GM23248 (cell line): Measurements from ENCODE around the gene RRAGC.

Source experiments
- EZH2 ChIP-seq: fragments of 200-600 bp; sonication (generic); IDR thresholded peaks from 2 replicates; pipeline ENCODE4 v1.6.1; 2018; ENCODE audit warnings: antibody characterized with exemption, mild to moderate bottlenecking; ENCODE audit not compliant: insufficient read depth, poor library complexity, severe bottlenecking
- EZH2phosphoT487 ChIP-seq: fragments of 200-600 bp; sonication (generic); IDR thresholded peaks from 2 replicates; pipeline ENCODE4 v1.6.1; 2018; ENCODE audit warnings: antibody characterized with exemption, moderate library complexity, mild to moderate bottlenecking, low read depth; ENCODE audit not compliant: insufficient read depth

- TF ChIP-seq EZH2 (no peak), EZH2phosphoT487 (no peak)
Observed at GRCh38 chr1:38873027-38873969, 13.7 kb upstream of the RRAGC start, which contains the start of gene MYCBP.
